Osteocyte (in vitro differentiated cells): ENCODE data around the gene HOXC9. TPM values are rescaled to one million over a fixed set of nuclear protein-coding genes. Genes with fewer than 3 reads are reported as not detected.

ENCODE experiments used
- DNase-seq: peaks from one replicate; pipeline ENCODE4 v3.0.0; 2021; ENCODE audit warnings: mixed read lengths; ENCODE audit not compliant: unreplicated experiment; ENCODE audit errors: extremely low spot score
- H3K27ac Mint-ChIP-seq: one replicate; pipeline ENCODE4 v1.8.0; 2021; ENCODE audit warnings: mild to moderate bottlenecking, mixed read lengths; ENCODE audit not compliant: unreplicated experiment
- H3K27me3 Mint-ChIP-seq: one replicate; pipeline ENCODE4 v1.8.0; 2021; ENCODE audit warnings: mixed read lengths; ENCODE audit not compliant: unreplicated experiment
- H3K36me3 Mint-ChIP-seq: one replicate; pipeline ENCODE4 v1.8.0; 2021; ENCODE audit warnings: mixed read lengths; ENCODE audit not compliant: unreplicated experiment
- H3K4me1 Mint-ChIP-seq: one replicate; pipeline ENCODE4 v1.8.0; 2021; ENCODE audit warnings: mixed read lengths; ENCODE audit not compliant: unreplicated experiment
- H3K4me3 Mint-ChIP-seq: one replicate; pipeline ENCODE4 v1.8.0; 2021; ENCODE audit warnings: mild to moderate bottlenecking, moderate library complexity, mixed read lengths; ENCODE audit not compliant: unreplicated experiment
- H3K9me3 Mint-ChIP-seq: one replicate; pipeline ENCODE4 v1.8.0; 2021; ENCODE audit warnings: mixed read lengths; ENCODE audit not compliant: unreplicated experiment
- CTCF ChIP-seq: fragments of 200-600 bp; sonication (generic); IDR thresholded peaks from 2 replicates; pipeline ENCODE4 v1.5.0; 2021; ENCODE audit warnings: antibody characterized with exemption, mild to moderate bottlenecking, moderate library complexity
- total RNA-seq: library from RNA; stranded (reverse); gene quantifications from 2 replicates; pipeline ENCODE4 v1.2.1, GENCODE V29; 2021

HOXC9 gene
- total RNA-seq, 1 donor from 2014 or later, result not detected

- no peaks in the 10 kb centered on the region for H3K9me3 Mint-ChIP-seq
- no peak for DNase-seq
- no peak overlapping the region for H3K4me3 Mint-ChIP-seq
- H3K27me3 Mint-ChIP-seq, result peaks cover 93% of the 10 kb centered on the region
- peaks cover 8% of the 10 kb centered on the region for H3K4me1 Mint-ChIP-seq
- H3K27ac Mint-ChIP-seq, result no peak overlapping the region
- TF ChIP-seq CTCF, result no peak
- H3K36me3 Mint-ChIP-seq, result no peaks in the 10 kb centered on the region
These were observed 47.6 kb upstream of the HOXC9 start for GRCh38 chr12:53952335-53952694.

- TF ChIP-seq CTCF, result no peak
- peak overlapping the region; percentile 15 for H3K4me3 Mint-ChIP-seq
- DNase-seq, result no peak
These were observed 46.9 kb upstream of the HOXC9 start for GRCh38 chr12:53952871-53953734.

GRCh38 chr12:53953831-53954693 lies 45.9 kb upstream of the HOXC9 start:
- peaks cover 91% of the 10 kb centered on the region for H3K27me3 Mint-ChIP-seq
- H3K36me3 Mint-ChIP-seq, result no peaks in the 10 kb centered on the region
- H3K27ac Mint-ChIP-seq, result no peak overlapping the region
- TF ChIP-seq CTCF, result no peak
- no peak for DNase-seq
- peaks cover 8% of the 10 kb centered on the region for H3K4me1 Mint-ChIP-seq
- H3K4me3 Mint-ChIP-seq, result no peak overlapping the region
- H3K9me3 Mint-ChIP-seq, result no peaks in the 10 kb centered on the region

More at GRCh38 chr12:53952871-53953734, 46.9 kb upstream of the HOXC9 start:
- H3K27me3 Mint-ChIP-seq, result peaks cover 92% of the 10 kb centered on the region
- no peak overlapping the region for H3K27ac Mint-ChIP-seq
- H3K36me3 Mint-ChIP-seq, result no peaks in the 10 kb centered on the region
- H3K4me1 Mint-ChIP-seq, result peaks cover 8% of the 10 kb centered on the region
- no peaks in the 10 kb centered on the region for H3K9me3 Mint-ChIP-seq

GRCh38 chr12:53954694-53955035 lies 45.3 kb upstream of the HOXC9 start, which contains the start of gene HOXC12:
Gene HOXC12, plus strand, starts transcription at chr12:53954903. Its CDS starts 27 bp downstream, at chr12:53954930.
- H3K9me3 Mint-ChIP-seq, result no peaks in the 10 kb centered on the region
- no peak for DNase-seq
- TF ChIP-seq CTCF, result no peak
- H3K27me3 Mint-ChIP-seq, result peaks cover 92% of the 10 kb centered on the region
- no peak within 1 kb of the TSS for H3K4me3 Mint-ChIP-seq
- H3K27ac Mint-ChIP-seq, result no peak within 1 kb of the TSS
- H3K4me1 Mint-ChIP-seq, result peaks cover 8% of the 10 kb centered on the region
- H3K36me3 Mint-ChIP-seq, result no peaks in the 10 kb centered on the region
